ENCODE results near the gene PCGF5. TPM values are rescaled to one million over a fixed set of nuclear protein-coding genes. Genes with fewer than 3 reads are reported as not detected.
"Not testable (repeated sequence)": the region's sequence is repeated elsewhere in the genome, so short reads cannot be mapped to it uniquely, and the experiment has no call there.

Gene PCGF5
- total RNA-seq, 1 experiment from 2014 or later, result 25.8 TPM

- no peak overlapping the region for H3K27ac Mint-ChIP-seq (ENCODE audit: low read depth, unreplicated experiment)
- CTCF ChIA-PET, result interaction anchor here (0.8 kb wide), 1 partner anchor 15 kb away, joined by 3 read pairs; no protein-coding TSS in a partner anchor
- no TSS peak for BruUV-seq (replicated peaks)
- H3K36me3 Mint-ChIP-seq (ENCODE audit: insufficient read depth, unreplicated experiment), result no peaks in the 10 kb centered on the region
- intact Hi-C loops (cut with micrococcal nuclease), result no loop called here
- H3K4me1 Mint-ChIP-seq (ENCODE audit: insufficient read depth, unreplicated experiment), result peaks cover 5% of the 10 kb centered on the region
- DNase-seq (ENCODE audit: unreplicated experiment), result no peak
- no peaks in the 10 kb centered on the region for H3K27me3 Mint-ChIP-seq (ENCODE audit: insufficient read depth, unreplicated experiment)
- POLR2A ChIA-PET, result no interaction called here
- no peak overlapping the region for H3K4me3 Mint-ChIP-seq (ENCODE audit: unreplicated experiment)
- H3K9me3 Mint-ChIP-seq (ENCODE audit: unreplicated experiment), result no peaks in the 10 kb centered on the region
- TF ChIP-seq CTCF (IDR thresholded peaks at IDR 0.05; ENCODE audit: unreplicated experiment), result no peak
Observed at GRCh38 chr10:91313796-91314485, 93.5 kb downstream of the PCGF5 start.

- CTCF ChIA-PET, result interaction anchor here (0.7 to 3.4 kb wide), 2 partner anchors 18 to 92 kb away, joined by 3 to 21 read pairs; no protein-coding TSS in a partner anchor
- H3K4me1 Mint-ChIP-seq (ENCODE audit: insufficient read depth, unreplicated experiment), result peaks cover 5% of the 10 kb centered on the region
- no peak overlapping the region for H3K27ac Mint-ChIP-seq (ENCODE audit: low read depth, unreplicated experiment)
- H3K36me3 Mint-ChIP-seq (ENCODE audit: insufficient read depth, unreplicated experiment), result no peaks in the 10 kb centered on the region
- TF ChIP-seq CTCF (IDR thresholded peaks at IDR 0.05; ENCODE audit: unreplicated experiment), result no peak
- no peaks in the 10 kb centered on the region for H3K27me3 Mint-ChIP-seq (ENCODE audit: insufficient read depth, unreplicated experiment)
- H3K4me3 Mint-ChIP-seq (ENCODE audit: unreplicated experiment), result no peak overlapping the region
- intact Hi-C loops (cut with micrococcal nuclease), result no loop called here
- no peak for DNase-seq (ENCODE audit: unreplicated experiment)
- POLR2A ChIA-PET, result interaction anchor here (0.9 to 1.2 kb wide), 3 partner anchors 25 to 62 kb away, joined by 3 to 6 read pairs (median 3); no protein-coding TSS in a partner anchor
- no peaks in the 10 kb centered on the region for H3K9me3 Mint-ChIP-seq (ENCODE audit: unreplicated experiment)
- BruUV-seq (replicated peaks), result no TSS peak
Observed at GRCh38 chr10:91316486-91316885, 96.0 kb downstream of the PCGF5 start.

- no peak for TF ChIP-seq CTCF (IDR thresholded peaks at IDR 0.05; ENCODE audit: unreplicated experiment)
- CTCF ChIA-PET, result interaction anchor here (3.4 kb wide), 1 partner anchor 19 kb away, joined by 21 read pairs; no protein-coding TSS in a partner anchor
- H3K27me3 Mint-ChIP-seq (ENCODE audit: insufficient read depth, unreplicated experiment), result no peaks in the 10 kb centered on the region
- no peak for DNase-seq (ENCODE audit: unreplicated experiment)
- intact Hi-C loops (cut with micrococcal nuclease), result no loop called here
- no peaks in the 10 kb centered on the region for H3K9me3 Mint-ChIP-seq (ENCODE audit: unreplicated experiment)
- H3K27ac Mint-ChIP-seq (ENCODE audit: low read depth, unreplicated experiment), result no peak overlapping the region
- no peaks in the 10 kb centered on the region for H3K36me3 Mint-ChIP-seq (ENCODE audit: insufficient read depth, unreplicated experiment)
- BruUV-seq (replicated peaks), result no TSS peak
- no peak overlapping the region for H3K4me3 Mint-ChIP-seq (ENCODE audit: unreplicated experiment)
- H3K4me1 Mint-ChIP-seq (ENCODE audit: insufficient read depth, unreplicated experiment), result peaks cover 5% of the 10 kb centered on the region
- POLR2A ChIA-PET, result interaction anchor here (0.9 kb wide), 1 partner anchor 34 kb away, joined by 3 read pairs; no protein-coding TSS in a partner anchor
Observed at GRCh38 chr10:91317541-91317940, 97.1 kb downstream of the PCGF5 start.

GRCh38 chr10:91319336-91319735 lies 98.9 kb downstream of the PCGF5 start:
- intact Hi-C loops (cut with micrococcal nuclease), result no loop called here
- POLR2A ChIA-PET, result no interaction called here
- TF ChIP-seq CTCF (IDR thresholded peaks at IDR 0.05; ENCODE audit: unreplicated experiment), result no peak
- H3K36me3 Mint-ChIP-seq (ENCODE audit: insufficient read depth, unreplicated experiment), result no peaks in the 10 kb centered on the region
- H3K9me3 Mint-ChIP-seq (ENCODE audit: unreplicated experiment), result no peaks in the 10 kb centered on the region
- no TSS peak for BruUV-seq (replicated peaks)
- no peak for DNase-seq (ENCODE audit: unreplicated experiment)
- no peak overlapping the region for H3K4me3 Mint-ChIP-seq (ENCODE audit: unreplicated experiment)
- no peaks in the 10 kb centered on the region for H3K27me3 Mint-ChIP-seq (ENCODE audit: insufficient read depth, unreplicated experiment)
- no peaks in the 10 kb centered on the region for H3K4me1 Mint-ChIP-seq (ENCODE audit: insufficient read depth, unreplicated experiment)
- H3K27ac Mint-ChIP-seq (ENCODE audit: low read depth, unreplicated experiment), result no peak overlapping the region
- CTCF ChIA-PET, result interaction anchor here (0.6 kb wide), 1 partner anchor 973 kb away, joined by 4 read pairs; no protein-coding TSS in a partner anchor

GRCh38 chr10:91323293-91323905 lies 102.9 kb downstream of the PCGF5 start:
- H3K27ac Mint-ChIP-seq (ENCODE audit: low read depth, unreplicated experiment); DNase-seq (ENCODE audit: unreplicated experiment); H3K36me3 Mint-ChIP-seq (ENCODE audit: insufficient read depth, unreplicated experiment); H3K4me3 Mint-ChIP-seq (ENCODE audit: unreplicated experiment); H3K27me3 Mint-ChIP-seq (ENCODE audit: insufficient read depth, unreplicated experiment); H3K9me3 Mint-ChIP-seq (ENCODE audit: unreplicated experiment); intact Hi-C loops (cut with micrococcal nuclease); H3K4me1 Mint-ChIP-seq (ENCODE audit: insufficient read depth, unreplicated experiment); POLR2A ChIA-PET; BruUV-seq (replicated peaks); CTCF ChIA-PET: not testable (repeated sequence)
